ENCODE measurements around the gene PKDREJ. TPM values are rescaled to one million over a fixed set of nuclear protein-coding genes. Genes with fewer than 3 reads are reported as not detected.

The PKDREJ gene
- total and polyA plus RNA-seq, 2 of the 4 experiments (the other 2 are of a cell fraction): 0.02 TPM; not detected in 1

Other genes with a start within 250 kb of the PKDREJ start
- 6.1 and 7.0 TPM in 2 replicates for gene PPARA, start 112.8 kb downstream of the PKDREJ start, total RNA-seq (2012; rRNA removed)
- 3.1 and 3.3 TPM in 2 replicates for gene PPARA, start 112.8 kb downstream of the PKDREJ start, polyA plus RNA-seq (2012; rRNA removed)
- gene CDPF1, start 13.1 kb downstream of the PKDREJ start, total RNA-seq (2012; rRNA removed): 8.9 and 11.5 TPM in 2 replicates
- gene CDPF1, start 13.1 kb downstream of the PKDREJ start, polyA plus RNA-seq (2012; rRNA removed): 14.5 and 18.6 TPM in 2 replicates
- 52.3 and 74.2 TPM in 2 replicates for gene TTC38, start 4.7 kb upstream of the PKDREJ start, total RNA-seq (2012; rRNA removed)
- gene TTC38, start 4.7 kb upstream of the PKDREJ start, polyA plus RNA-seq (2012; rRNA removed): 43.0 and 43.6 TPM in 2 replicates
- gene GTSE1, start 33.5 kb upstream of the PKDREJ start, total RNA-seq (2012; rRNA removed): 5.8 and 5.9 TPM in 2 replicates
- 15.6 and 17.1 TPM in 2 replicates for gene GTSE1, start 33.5 kb upstream of the PKDREJ start, polyA plus RNA-seq (2012; rRNA removed)
- gene TRMU, start 72.4 kb upstream of the PKDREJ start, total RNA-seq (2012; rRNA removed): 19.0 and 21.7 TPM in 2 replicates
- gene TRMU, start 72.4 kb upstream of the PKDREJ start, polyA plus RNA-seq (2012; rRNA removed): 32.7 and 36.4 TPM in 2 replicates